NCI-H2171 (cell line): Measurements from ENCODE around the gene TCF7L1.
"Not testable (repeated sequence)": the region's sequence is repeated elsewhere in the genome, so short reads cannot be mapped to it uniquely, and the experiment has no call there.

ENCODE experiments used
- DNase-seq: peaks from one replicate; lab custom pipeline; 2025; lab: John Stamatoyannopoulos, UW

Gene TCF7L1

DNA sequence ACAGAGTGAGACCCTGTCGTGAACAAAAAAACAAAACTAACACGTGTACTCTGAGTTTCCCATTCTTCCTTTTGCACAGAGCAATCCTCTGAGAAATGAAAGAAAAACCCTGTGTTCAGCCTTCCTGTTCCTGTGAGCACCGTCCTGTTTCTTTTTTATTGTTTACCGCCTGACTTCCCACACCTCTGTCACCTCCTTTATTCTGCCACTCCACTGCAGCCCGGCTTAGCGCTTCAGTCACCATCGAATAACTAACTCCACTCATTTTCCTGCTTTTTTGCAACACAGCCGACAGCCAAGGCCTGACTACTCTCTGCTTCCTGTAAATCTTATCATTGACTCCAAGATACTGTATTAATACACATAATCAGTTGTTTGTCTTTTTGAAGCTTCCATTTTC, 153.7 kb downstream of the TCF7L1 start:
- DNase-seq = no peak

DNA sequence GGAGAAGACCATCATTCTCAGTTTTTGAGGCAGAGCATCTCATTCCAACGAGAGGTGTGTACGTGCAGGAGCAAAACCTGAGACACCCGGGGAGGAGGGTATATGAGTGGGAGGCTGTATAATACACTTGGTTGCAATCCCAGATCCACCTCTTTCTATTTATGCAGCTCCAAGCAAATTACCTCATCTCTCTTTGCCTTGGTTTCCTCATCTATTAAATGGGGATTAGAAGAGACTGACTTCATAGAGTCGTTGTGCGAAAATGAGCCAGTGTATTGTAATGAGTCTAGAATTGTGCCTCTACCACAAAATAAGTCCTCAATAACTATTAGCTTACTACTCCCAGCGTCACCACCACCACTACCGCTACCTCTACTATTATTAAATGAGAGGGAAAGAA, 154.5 kb downstream of the TCF7L1 start:
- no peak for DNase-seq

DNA sequence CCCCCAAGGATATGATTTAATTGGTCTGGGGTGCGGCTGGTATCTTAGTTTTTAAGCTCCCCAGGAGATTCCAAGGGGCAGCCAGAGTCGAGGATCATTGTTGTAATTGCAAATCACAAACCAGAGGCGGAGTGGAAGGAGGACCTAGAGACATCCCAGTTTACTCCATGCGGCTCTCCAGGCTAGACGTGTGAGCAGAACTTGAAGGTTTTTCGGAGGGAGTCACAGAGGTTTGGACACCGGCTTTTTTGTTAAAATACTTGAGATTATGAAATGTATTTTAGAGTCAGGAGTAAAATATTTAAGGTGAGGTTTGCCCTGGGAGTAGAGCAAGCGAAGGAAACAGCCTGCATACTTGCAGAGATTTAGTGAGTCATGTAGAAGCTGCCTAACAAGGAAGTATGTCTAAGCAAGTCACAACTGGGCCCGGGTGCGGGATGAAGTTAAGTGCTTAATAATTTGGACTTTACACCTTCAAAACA, 155.1 kb downstream of the TCF7L1 start:
- DNase-seq = no peak

DNA sequence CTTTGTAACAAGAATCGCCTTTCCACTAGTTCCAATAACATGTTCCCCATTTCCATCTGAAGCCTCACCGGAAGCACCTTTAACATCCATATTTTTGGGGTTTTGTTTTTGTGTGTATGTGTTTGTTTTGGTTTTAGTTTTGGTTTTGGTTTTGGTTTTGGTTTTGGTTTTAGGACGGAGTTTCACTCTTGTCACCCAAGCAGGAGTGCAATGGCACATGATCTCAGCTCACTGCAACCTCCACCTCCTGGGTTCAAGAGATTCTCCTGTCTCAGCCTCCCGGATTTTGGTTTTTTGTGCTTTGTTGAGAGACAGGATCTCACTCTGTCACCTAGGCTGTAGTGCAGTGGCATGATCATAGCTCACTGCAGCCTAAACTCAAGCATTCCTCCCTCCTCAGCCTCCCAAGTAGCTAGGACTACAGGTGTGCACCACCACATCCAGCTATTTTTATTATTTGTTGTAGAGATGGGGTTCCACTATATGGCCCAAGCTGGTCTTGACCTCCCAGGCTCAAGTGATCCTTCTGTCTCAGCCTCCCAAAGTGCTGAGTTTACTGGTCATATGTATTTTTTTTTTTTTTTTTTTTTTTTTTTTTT, 158.3 kb downstream of the TCF7L1 start:
- DNase-seq = no peak

DNA sequence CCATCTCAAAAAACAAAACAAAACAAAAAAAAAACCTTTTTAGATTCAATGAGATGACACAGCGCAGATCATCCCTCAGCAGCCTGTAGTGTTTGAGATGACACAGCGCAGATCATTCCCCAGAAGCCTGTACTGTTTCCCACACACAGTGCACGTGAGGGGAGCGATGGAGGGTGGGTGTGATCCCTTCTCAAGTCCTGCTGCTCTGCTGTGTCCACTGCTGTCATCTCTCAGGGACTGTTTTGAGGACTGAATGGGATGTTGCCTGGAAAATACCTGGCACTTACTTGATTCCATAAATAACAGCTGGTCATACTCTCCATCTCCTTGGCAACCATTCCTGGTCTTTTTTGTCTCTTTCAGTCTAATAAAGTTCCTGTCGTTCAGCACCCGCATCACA, 168.9 kb downstream of the TCF7L1 start:
- no peak for DNase-seq

DNA sequence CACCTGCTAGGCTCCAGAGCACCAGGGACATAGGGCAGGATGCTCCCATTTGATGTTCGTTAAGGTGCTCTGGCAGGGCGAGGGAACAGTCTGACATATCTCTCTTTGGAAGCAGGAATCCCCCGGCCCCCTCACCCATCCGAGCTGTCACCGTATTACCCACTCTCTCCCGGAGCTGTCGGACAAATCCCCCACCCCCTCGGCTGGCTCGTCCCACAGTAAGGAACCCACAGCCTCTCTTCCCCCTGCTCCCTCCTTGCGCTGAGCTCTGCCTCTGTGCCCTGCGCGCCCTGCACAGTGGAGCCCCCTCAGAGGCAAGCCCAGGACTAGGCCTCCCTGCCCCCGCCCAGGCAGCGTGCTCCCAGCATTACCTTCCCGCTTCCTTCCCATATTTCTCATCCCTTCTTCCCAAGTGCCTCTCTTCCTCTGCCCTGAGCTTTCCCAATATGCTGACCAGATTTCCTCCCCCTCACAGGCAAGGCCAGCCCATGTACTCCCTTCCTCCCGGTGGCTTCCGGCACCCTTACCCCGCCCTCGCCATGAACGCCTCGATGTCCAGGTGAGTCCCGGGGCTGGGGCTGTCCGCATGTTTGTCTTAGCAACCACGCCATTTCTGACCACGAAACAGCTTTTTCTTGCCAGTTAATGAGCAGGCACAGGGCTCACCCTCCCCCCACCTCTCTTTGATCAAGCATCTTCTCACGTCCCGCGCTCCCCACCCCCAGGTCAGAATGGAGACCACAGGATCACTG, 170.8 kb downstream of the TCF7L1 start:
- no peak for DNase-seq

DNA sequence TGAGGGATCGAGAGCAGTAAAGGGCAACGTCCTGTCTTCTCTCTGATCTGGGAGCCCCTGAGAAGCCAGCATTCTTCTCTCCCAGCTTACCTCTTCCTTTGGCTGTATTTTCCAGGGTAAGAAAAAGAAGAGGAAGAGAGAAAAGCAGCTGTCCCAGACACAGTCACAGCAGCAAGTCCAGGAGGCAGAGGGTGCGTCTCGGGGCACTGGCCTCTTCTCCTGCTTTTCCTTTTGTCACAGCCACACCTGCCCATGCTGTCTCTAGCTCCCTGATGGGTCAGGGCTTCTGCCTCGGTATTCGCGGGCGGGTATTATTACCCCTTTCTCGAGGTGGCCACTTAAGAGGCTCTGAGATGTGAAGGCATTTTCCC, 174.3 kb downstream of the TCF7L1 start:
- DNase-seq = no peak

DNA sequence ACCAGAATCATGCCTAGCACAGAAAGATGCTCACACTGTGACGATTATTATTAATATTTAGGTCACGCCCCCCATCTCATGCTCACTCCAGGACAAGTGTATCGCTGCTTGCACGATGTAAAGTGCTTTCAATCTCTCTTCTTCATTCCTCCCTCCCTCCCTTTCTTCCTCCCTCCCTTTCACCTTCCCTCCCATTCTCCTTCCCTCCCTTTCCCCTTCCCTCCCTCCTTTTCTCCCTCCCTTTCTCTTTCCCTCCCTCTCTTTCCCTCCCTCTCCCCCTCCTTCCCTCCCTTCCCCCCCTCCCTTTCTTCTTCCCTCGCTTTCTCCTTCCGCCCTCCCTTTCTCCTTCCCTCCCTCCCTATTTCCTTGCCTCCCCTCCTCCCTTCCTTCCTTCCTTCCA, 175.0 kb downstream of the TCF7L1 start:
- DNase-seq = no peak

DNA sequence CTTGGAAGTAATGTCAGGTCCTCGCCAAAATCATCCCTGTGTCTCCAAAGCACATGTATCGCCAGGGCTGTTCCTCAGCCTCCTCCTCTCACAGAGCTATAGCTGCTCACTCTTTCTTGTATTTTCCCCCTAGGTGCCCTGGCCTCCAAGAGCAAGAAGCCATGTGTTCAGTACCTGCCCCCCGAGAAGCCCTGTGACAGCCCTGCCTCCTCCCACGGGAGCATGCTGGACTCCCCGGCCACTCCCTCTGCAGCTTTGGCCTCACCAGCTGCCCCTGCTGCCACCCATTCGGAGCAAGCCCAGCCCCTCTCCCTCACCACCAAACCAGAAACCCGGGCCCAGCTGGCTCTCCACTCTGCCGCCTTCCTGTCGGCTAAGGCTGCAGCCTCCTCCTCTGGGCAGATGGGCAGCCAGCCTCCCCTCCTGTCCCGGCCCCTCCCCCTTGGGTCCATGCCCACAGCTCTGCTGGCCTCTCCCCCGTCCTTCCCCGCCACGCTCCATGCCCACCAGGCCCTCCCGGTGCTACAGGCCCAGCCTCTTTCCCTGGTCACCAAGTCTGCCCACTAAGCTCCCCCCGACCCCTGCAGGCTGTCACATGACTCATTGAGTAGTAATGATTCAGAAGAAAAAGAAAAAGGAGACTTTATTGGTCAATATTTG, 175.8 kb downstream of the TCF7L1 start:
- DNase-seq = no peak

DNA sequence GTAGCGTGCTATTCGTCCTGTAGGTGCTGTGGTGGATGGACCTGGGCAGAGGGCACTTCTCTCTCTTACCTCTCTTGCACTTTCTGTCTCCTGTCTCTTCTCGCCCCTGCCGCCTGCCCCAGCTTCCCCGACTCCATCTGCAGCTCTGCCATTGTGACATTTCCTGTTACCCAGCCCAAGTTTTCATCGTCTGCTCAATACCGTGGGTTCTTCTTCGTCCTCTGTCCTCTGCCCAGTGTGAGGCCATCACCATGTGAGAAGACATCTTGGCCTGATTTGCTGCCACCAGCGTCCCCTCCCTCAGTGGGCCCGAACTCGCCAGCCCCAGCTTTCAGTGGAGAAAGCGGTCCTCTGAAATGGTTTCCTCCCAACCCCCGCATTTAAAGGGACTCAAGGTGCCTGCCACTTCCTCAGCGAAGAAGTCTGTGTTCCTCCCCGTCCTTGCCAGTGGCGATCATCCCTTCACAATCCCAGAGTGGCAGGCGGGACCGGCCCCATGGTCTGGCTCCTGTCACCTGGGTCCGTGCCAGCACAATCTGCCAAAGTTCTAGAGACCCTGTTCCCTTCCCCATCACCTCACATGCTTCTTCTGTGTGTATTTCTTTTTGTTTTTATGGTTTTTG, 176.6 kb downstream of the TCF7L1 start:
- no peak for DNase-seq

DNA sequence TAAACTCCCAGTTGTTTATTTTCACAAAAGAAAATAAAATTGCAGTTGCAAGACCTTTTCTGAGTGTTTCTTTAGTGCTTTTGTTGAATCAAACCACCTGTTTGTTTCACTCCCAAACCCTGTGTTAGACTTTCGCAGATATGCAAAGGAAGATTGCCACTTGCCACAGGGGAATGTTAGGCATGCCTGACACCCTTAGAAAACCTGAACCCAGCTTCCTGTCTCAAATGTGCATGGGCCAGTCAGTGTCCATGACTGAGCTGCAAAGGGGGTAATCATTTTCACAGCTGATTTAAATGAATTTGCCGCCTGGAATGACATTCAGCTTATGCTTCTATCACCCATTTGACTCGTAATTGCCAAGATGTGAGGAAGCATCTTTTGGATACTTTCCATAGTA, 177.1 kb downstream of the TCF7L1 start:
- DNase-seq = no peak

DNA sequence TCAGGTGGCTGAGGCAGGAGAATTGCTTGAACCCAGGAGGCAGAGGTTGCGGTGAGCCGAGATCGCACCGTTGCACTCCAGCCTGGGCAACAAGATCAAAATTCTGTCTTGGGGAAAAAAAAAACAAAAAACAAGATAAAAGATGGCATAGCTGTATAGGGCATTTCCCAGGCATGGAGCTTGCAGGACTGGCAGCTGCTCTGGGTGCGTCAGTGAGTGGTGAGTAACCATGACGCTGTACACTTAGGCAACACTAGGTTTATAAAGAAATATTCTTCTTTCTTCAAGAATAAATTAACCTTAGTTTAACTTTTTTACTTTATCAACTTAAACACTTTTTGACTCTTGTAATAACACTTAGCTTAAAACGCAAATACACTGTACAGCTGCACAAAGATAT, 179.2 kb downstream of the TCF7L1 start:
- no peak for DNase-seq

DNA sequence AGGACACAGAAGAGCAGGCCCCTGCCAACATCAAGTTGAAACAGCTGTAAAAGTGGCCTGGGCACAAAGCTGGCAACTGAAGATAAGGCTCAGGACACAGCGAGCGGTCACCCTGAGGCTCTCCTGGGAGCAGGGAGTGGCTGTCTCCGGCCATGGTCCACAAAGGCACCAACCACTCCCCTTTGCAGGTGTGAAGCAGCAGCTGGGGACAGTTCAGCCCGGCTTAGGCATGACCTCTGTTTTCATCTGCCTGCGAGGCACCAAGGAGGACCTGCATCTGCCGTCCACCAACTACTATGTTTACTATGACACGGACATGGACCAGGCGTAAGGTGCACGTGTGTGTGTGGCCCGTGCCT, 181.7 kb downstream of the TCF7L1 start:
- DNase-seq = no peak

DNA sequence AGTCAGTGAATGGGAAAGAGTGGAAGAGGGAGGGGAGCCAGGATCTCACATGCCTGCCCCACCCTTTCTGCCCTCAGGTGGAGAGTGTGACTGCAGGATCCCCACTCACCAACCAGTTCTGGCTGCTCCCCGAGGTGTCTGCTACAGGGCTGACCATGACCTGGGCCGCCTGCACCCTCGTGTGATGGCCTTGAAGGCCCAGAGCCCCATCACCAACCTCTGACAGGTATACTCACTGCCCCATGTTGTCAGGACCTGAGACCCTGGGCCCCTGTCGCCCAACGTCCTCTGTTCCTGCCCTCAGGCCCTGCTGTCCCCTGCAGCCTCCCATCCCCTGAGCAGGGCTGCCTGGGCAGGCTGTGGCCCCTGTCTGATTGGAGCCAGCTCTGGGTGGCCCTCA, 182.7 kb downstream of the TCF7L1 start:
- DNase-seq = not testable (repeated sequence)

DNA sequence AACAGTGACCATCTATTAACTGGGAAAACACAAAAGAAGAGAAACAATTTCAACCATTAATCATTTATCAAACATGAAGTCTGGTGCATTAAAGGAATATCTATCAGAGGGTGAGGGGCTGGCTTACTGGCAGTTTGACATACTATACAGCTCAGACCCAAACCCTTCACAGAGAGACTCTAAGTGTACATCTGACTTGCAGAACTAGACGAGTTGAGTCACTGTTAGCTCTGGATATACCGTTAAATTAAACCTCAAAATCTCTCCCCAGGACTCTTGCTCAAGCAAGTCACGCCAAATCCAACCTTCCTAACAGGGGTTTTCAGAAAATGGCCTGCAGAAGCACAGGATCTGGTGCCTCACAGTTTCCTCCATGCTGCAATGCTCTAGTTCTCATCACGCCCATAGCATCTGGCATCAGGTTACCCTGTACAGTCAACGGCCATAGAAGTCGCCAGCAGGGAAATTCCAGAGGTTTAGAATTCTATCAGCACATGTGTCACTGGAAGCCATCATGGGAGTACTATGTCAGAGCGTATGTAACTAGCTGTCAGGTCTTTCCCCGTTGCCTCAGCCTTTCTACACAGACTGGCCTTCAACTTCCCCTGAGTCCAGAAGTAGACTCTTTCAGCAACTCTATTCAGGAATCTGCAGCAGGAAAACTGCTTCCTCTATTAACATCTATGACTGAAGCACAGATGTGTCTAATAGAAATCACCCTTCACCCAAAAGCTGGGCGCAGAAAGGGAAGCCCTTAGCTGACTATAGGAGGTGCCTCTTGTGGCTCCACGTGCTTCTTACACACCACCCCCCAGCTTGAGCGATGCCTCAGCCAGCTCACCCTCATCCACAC, 185.3 kb downstream of the TCF7L1 start:
- DNase-seq = no peak

DNA sequence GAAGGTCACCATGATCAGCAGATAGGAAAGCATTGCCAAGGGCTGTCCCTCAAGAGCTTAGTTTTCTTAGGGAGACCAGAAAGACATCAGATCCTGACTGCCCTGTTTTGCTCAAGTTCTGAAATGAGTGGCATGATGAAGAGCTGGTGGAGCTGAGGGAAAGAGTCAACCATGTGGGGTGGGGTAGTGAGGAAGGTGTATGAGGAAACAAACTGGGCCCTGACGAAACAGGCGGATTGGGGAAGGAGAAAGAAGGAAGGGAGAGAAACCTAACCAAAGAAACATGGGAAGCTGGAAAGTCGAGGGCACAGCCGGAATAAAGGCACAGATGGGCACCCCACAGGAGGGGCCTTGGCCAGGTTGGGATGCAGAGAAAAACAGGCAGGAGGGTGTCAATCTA, 186.6 kb downstream of the TCF7L1 start:
- DNase-seq = no peak

DNA sequence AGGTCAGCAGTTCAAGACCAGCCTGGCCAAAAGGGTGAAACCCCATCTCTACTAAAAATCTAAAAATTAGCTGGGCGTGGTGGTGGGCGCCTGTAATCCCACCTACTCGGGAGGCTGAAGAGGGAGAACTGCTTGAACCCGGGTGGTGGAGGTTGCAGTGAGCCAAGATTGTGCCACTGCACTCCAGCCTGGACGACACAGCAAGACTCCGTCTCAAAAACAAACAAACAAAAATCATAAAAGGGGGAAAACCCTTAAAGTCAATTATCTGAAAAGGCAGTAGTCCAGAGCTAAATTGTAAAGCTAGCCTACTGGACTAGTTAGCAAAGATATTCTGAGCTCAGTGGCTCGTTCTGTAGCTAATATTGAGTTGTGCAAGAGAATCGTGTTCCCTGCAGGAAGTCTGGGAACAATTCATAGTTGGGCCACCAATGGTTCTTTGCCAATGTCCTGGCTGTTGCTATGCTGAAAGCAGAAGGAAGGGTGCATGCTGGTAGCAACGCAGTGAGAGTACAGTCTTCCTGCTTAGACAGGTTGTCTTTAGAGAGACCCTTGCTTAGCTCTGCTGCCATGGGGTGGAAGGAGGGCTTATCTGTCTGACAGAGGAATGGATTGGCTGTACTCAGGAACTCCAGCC, 190.3 kb downstream of the TCF7L1 start:
- no peak for DNase-seq

DNA sequence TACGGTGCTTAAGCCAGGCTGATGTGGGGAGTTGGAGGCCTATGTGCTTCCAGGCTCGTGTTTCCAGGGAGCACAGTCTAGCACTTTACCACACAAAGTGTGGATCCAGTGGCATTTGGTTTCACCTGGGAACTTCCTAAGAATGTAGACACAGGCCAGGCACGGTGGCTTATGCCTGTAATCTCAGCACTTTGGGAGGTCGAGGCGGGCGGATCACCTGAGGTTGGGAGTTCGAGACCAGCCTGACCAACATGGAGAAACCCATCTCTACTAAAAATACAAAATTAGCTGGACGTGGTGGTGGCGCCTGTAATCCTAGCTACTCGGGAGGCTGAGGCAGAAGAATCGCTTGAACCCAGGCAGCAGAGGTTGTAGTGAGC, 190.8 kb downstream of the TCF7L1 start:
- DNase-seq = not testable (repeated sequence)

DNA sequence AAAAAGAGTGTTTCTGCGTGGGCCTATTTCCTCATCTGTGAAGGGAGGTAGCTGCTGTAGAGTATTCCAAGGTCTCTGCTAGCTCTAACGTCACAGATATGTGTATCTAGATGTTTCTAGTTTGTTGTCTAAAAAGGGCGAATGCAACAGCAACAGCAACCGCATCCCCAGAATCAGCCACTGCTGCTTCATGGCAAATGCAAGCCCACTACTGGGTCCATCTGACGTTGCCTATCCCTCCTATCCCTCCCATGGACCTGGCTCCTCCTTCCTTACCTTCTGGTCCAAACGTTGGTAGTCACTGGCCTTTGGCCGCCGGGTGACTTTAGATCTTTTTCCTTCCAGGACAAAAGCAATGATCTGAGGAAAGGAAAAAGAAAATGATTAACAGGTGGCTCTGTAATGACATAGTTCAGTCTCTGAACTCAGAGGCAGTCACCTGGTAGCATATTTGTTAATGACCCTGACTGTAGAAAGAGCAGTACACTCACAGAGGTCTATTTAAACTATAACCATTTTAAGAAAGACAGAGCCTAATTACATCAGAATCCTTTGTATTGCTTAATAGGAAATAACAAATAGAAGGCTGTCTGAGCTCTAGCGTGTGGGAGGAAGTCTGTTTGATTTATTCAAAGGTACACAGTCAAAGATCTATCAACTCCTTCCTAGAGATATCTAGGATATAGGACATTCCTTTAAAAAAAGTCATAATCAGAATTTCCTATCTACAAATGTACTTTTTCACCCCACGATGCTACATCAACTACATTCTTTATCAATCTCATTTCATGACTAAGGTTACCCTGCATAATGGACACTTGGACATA, 191.7 kb downstream of the TCF7L1 start:
- DNase-seq = no peak

DNA sequence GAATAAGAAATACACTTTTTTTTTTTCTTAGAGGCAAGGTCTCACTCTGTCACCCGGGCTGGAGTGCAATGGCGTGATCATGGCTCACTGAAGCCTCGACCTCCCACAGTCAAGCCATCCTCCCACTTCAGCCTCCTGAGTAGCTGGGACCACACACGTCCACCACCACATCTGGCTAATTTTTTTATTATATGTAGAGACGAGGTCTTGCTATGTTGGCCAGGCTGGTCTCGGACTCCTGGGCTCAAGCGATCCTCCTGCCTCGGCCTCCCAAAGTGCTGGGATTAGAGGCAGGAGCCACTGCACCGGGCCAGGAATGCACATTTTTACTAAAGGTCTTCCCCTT, 192.2 kb downstream of the TCF7L1 start:
- no peak for DNase-seq
